Ovary (tissue), 3 donors: ENCODE measurements around the gene CRYBA2.

Experiments used
- EP300 ChIP-seq: sonication (generic); formaldehyde crosslinking; IDR thresholded peaks from one replicate; pipeline ENCODE4 v1.6.1; 2017; ENCODE audit warnings: antibody characterized with exemption
- POLR2A ChIP-seq: fragments of 450-650 bp; IDR thresholded peaks from one replicate; pipeline ENCODE4 v1.6.1; 2017; ENCODE audit warnings: antibody characterized with exemption, mild to moderate bottlenecking, moderate library complexity
- TF ChIP-seq, protein P1 (sequence below), 3 donors: fragments of 450-650 bp in 2 of 3; fragments of 200-600 bp in 1 of 3; IDR thresholded peaks; one replicate each; pipeline versions ENCODE4 v1.5.1 to v1.8.0; 2016 to 2022; ENCODE audit warnings: antibody characterized with exemption in 3 of 3, mild to moderate bottlenecking in 1 of 3
- donor health status: DM: no; HTN: no; CAD: no.

GRCh38 chr2:219021591-219021990 is 28.4 kb upstream of the CRYBA2 start:
- TF ChIP-seq EP300: no peak
- TF ChIP-seq, protein P1, sequence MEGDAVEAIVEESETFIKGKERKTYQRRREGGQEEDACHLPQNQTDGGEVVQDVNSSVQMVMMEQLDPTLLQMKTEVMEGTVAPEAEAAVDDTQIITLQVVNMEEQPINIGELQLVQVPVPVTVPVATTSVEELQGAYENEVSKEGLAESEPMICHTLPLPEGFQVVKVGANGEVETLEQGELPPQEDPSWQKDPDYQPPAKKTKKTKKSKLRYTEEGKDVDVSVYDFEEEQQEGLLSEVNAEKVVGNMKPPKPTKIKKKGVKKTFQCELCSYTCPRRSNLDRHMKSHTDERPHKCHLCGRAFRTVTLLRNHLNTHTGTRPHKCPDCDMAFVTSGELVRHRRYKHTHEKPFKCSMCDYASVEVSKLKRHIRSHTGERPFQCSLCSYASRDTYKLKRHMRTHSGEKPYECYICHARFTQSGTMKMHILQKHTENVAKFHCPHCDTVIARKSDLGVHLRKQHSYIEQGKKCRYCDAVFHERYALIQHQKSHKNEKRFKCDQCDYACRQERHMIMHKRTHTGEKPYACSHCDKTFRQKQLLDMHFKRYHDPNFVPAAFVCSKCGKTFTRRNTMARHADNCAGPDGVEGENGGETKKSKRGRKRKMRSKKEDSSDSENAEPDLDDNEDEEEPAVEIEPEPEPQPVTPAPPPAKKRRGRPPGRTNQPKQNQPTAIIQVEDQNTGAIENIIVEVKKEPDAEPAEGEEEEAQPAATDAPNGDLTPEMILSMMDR (IDR thresholded peaks at IDR 0.05): no peak
- no peak for TF ChIP-seq POLR2A
